PC-9 (cell line): ENCODE results near the gene PRXL2A.

Source experiments
- EZH2 ChIP-seq: fragments of 200-600 bp; sonication (generic); IDR thresholded peaks from 2 replicates; pipeline ENCODE4 v1.8.0; 2017; ENCODE audit warnings: antibody characterized with exemption, low read depth
- TF ChIP-seq, protein P1 (sequence below): fragments of 200-600 bp; sonication (generic); conservative IDR thresholded peaks from 2 replicates; pipeline ENCODE4 v1.6.1; 2017; ENCODE audit warnings: mixed run types, antibody characterized with exemption, mild to moderate bottlenecking, moderate library complexity

DNA sequence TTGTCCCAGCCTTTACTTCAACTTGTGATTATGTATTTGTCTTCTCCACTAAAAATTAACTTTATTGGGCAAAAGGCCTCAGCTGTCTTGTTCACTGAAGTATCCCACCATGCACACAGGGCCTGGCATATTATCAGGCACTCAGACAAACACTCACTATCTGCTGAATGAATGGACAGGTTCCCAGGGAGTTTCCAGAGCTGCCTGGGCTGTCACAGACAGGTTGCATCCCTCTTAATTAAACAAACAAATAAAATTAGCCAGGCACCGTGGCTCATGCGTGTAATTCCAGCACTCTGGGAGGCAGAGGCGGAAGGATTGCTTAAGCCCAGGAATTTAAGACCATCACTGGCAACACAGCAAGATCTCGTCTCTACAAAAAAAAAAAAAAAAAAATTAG is 44.3 kb downstream of the PRXL2A start:
- TF ChIP-seq, protein P1, sequence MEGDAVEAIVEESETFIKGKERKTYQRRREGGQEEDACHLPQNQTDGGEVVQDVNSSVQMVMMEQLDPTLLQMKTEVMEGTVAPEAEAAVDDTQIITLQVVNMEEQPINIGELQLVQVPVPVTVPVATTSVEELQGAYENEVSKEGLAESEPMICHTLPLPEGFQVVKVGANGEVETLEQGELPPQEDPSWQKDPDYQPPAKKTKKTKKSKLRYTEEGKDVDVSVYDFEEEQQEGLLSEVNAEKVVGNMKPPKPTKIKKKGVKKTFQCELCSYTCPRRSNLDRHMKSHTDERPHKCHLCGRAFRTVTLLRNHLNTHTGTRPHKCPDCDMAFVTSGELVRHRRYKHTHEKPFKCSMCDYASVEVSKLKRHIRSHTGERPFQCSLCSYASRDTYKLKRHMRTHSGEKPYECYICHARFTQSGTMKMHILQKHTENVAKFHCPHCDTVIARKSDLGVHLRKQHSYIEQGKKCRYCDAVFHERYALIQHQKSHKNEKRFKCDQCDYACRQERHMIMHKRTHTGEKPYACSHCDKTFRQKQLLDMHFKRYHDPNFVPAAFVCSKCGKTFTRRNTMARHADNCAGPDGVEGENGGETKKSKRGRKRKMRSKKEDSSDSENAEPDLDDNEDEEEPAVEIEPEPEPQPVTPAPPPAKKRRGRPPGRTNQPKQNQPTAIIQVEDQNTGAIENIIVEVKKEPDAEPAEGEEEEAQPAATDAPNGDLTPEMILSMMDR = no peak
- TF ChIP-seq EZH2 = no peak
